Spleen (tissue), 7 donors: ENCODE data around the gene C1QBP.

Experiments used
- POLR2A ChIP-seq, 3 donors: fragments of 450-650 bp; IDR thresholded peaks; one replicate each; pipeline ENCODE4 v1.5.1; 2017; ENCODE audit warnings: antibody characterized with exemption in 3 of 3, mild to moderate bottlenecking in 1 of 3
- POLR2AphosphoS5 ChIP-seq, 3 donors: sonication (generic); formaldehyde crosslinking; IDR thresholded peaks; one replicate each; pipeline ENCODE4 v1.5.1; 2017; ENCODE audit warnings: antibody characterized with exemption in 3 of 3
- TF ChIP-seq, protein P1 (sequence below), 11 experiments: fragments of 200-600 bp in 7 of 11; fragments of 450-650 bp in 4 of 11; sonication (generic) in 4 of 11; IDR thresholded peaks in 8 of 11; conservative IDR thresholded peaks in 3 of 11; 1 replicate in 7 of 11; 2 replicates in 4 of 11; pipeline versions ENCODE4 v1.4.0 to v1.8.0; 2016 to 2021; ENCODE audit warnings: antibody characterized with exemption in 11 of 11, inconsistent platforms in 4 of 11, mild to moderate bottlenecking in 1 of 11
- donor health status: DM: no; HTN: no; CAD: no; lungs with moderate emphysema.
- donor health status: DM: no; HTN: no; CAD: no.
- donor health status: DM: no; HTN: no; CAD: no.

DNA sequence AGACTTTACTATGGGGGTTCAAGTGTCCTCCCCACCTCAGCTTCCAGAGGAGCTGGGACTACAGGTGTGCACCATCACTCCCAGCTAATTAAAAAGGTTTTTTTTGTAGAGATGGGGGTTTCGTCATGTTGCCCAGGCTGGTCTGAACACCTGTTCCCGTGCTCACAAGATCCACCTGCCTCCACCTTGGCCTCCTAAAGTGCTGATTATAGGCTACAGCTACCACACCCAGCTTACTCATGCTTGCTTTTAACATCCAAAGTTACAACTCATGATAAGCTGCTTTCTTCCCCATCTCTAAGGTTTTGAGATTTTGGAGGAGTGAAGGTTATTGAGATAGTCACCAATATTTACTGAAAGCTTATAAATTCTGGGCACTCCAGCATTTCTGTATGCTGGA lies 22.1 kb downstream of the C1QBP start:
- TF ChIP-seq, protein P1, sequence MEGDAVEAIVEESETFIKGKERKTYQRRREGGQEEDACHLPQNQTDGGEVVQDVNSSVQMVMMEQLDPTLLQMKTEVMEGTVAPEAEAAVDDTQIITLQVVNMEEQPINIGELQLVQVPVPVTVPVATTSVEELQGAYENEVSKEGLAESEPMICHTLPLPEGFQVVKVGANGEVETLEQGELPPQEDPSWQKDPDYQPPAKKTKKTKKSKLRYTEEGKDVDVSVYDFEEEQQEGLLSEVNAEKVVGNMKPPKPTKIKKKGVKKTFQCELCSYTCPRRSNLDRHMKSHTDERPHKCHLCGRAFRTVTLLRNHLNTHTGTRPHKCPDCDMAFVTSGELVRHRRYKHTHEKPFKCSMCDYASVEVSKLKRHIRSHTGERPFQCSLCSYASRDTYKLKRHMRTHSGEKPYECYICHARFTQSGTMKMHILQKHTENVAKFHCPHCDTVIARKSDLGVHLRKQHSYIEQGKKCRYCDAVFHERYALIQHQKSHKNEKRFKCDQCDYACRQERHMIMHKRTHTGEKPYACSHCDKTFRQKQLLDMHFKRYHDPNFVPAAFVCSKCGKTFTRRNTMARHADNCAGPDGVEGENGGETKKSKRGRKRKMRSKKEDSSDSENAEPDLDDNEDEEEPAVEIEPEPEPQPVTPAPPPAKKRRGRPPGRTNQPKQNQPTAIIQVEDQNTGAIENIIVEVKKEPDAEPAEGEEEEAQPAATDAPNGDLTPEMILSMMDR (IDR thresholded peaks at IDR 0.05 in 8 of 11, conservative IDR thresholded peaks at IDR 0.05 in 3 of 11): no peak
- TF ChIP-seq POLR2A (IDR thresholded peaks at IDR 0.05) (no peak), POLR2AphosphoS5 (IDR thresholded peaks at IDR 0.05) (no peak)
